GM06990 (cell line): Measurements from ENCODE around the gene RRBP1.

ENCODE experiments used
- DNase-seq: peaks from one replicate; pipeline ENCODE4 v3.0.0-alpha.2; 2011; ENCODE audit not compliant: insufficient read length; ENCODE audit errors: extremely low read depth
- H3K27me3 ChIP-seq: replicated peaks from 2 replicates; pipeline ENCODE4 v1.6.0; 2011; ENCODE audit warnings: low read length; ENCODE audit not compliant: control insufficient read depth, insufficient read depth
- H3K36me3 ChIP-seq: 2 replicates; pipeline ENCODE4 v1.5.1; 2011; ENCODE audit warnings: low read length; ENCODE audit not compliant: control insufficient read depth, insufficient read depth
- H3K4me3 ChIP-seq: replicated peaks from 2 replicates; pipeline ENCODE4 v1.5.1; 2011; ENCODE audit warnings: low read depth, mild to moderate bottlenecking, control low read depth, low read length
- TF ChIP-seq, protein P1 (sequence below): IDR thresholded peaks from 2 replicates; pipeline ENCODE4 v1.5.1; 2011; ENCODE audit warnings: low read length, control low read depth, mild to moderate bottlenecking, inconsistent platforms; ENCODE audit not compliant: insufficient read depth, poor library complexity, severe bottlenecking

RRBP1 gene

GRCh38 chr20:17638835-17639407, 43.1 kb downstream of the RRBP1 start:
- no peak for DNase-seq
- H3K36me3 ChIP-seq: peaks cover 56% of the 10 kb centered on the region
- H3K4me3 ChIP-seq: no peak overlapping the region
- TF ChIP-seq, protein P1, sequence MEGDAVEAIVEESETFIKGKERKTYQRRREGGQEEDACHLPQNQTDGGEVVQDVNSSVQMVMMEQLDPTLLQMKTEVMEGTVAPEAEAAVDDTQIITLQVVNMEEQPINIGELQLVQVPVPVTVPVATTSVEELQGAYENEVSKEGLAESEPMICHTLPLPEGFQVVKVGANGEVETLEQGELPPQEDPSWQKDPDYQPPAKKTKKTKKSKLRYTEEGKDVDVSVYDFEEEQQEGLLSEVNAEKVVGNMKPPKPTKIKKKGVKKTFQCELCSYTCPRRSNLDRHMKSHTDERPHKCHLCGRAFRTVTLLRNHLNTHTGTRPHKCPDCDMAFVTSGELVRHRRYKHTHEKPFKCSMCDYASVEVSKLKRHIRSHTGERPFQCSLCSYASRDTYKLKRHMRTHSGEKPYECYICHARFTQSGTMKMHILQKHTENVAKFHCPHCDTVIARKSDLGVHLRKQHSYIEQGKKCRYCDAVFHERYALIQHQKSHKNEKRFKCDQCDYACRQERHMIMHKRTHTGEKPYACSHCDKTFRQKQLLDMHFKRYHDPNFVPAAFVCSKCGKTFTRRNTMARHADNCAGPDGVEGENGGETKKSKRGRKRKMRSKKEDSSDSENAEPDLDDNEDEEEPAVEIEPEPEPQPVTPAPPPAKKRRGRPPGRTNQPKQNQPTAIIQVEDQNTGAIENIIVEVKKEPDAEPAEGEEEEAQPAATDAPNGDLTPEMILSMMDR: no peak
- no peaks in the 10 kb centered on the region for H3K27me3 ChIP-seq

GRCh38 chr20:17637985-17638640, 43.9 kb downstream of the RRBP1 start:
- TF ChIP-seq, protein P1: no peak
- peaks cover 58% of the 10 kb centered on the region for H3K36me3 ChIP-seq
- no peak for DNase-seq

GRCh38 chr20:17637413-17637780, 44.6 kb downstream of the RRBP1 start:
- Histone ChIP-seq H3K4me3 (no peak overlapping the region), H3K27me3 (no peaks in the 10 kb centered on the region), H3K36me3 (peaks cover 59% of the 10 kb centered on the region)
- TF ChIP-seq, protein P1: no peak
- no peak for DNase-seq

More at GRCh38 chr20:17637985-17638640, 43.9 kb downstream of the RRBP1 start:
- no peaks in the 10 kb centered on the region for H3K27me3 ChIP-seq
- H3K4me3 ChIP-seq: no peak overlapping the region

- no peak for DNase-seq
- TF ChIP-seq, protein P1: no peak
- no peaks in the 10 kb centered on the region for H3K27me3 ChIP-seq
- peaks cover 62% of the 10 kb centered on the region for H3K36me3 ChIP-seq
- no peak overlapping the region for H3K4me3 ChIP-seq
Observed at GRCh38 chr20:17636523-17637412, 45.3 kb downstream of the RRBP1 start.

DNA sequence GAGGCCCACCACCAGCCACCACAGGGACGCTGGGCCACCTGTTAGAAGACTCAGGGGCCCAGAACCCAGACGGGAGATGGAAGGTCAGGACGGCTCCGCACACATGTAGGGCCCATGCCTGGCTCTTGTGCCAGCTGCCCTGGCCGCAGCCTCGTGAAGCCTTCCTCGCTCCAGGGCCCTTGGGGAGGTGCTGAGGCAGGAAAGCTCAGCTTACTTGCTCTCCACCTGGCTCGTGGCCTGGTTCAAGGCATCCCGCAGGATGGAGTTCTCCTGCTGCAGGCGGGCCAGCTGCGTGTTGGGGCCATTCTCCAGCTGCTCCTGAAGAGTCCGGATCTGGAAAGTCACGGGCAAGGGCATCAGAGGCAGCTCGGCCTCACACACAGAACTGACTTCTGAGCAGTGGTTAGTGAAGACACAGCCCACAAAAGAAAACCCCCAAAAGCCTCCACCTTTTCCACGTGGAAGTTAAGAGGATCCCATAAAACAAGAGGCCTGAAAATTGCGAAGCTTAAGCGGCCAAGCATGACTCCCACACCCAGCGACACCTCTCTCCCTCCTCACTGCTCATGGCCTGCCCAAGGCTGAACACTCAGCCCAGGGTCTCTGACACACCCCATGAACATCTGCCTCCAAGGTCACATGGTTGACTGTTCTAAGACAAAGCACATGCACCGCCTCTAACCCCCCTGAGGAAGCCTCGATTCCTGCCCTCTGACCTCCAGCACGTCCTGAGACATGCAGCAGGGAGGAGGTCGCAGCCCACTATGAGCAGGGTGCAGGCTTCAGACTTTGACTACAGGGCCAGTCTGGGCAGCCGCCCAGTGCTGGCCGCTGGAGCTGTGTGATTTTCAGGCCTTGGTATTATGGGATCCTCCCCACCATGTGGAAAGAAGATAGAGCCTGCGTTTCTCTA, 46.5 kb downstream of the RRBP1 start:
- peaks cover 58% of the 10 kb centered on the region for H3K36me3 ChIP-seq

More for the DNA sequence above, 46.5 kb downstream of the RRBP1 start:
- Histone ChIP-seq H3K4me3 (no peak overlapping the region), H3K27me3 (no peaks in the 10 kb centered on the region)
- DNase-seq: no peak
- TF ChIP-seq, protein P1: no peak
